ENCODE measurements around the gene RALGPS2. TPM values are rescaled to one million over a fixed set of nuclear protein-coding genes. Genes with fewer than 3 reads are reported as not detected.

Gene RALGPS2
- total RNA-seq, 1 experiment from 2014 or later = 38.0 TPM

GRCh38 chr1:178798232-178798861 is 73.3 kb downstream of the RALGPS2 start:
- DNase-seq (ENCODE audit: low spot score) (no peak), ATAC-seq (no peak)
- no peak overlapping the region for H3K27ac Mint-ChIP-seq
- no peaks in the 10 kb centered on the region for H3K4me1 Mint-ChIP-seq
- POLR2A ChIA-PET = interaction anchor here (0.6 kb wide), 1 partner anchor 358 kb away, joined by 3 read pairs; no protein-coding TSS in a partner anchor
- no peak overlapping the region for H3K4me3 Mint-ChIP-seq
- peaks cover 11% of the 10 kb centered on the region; the same call in 1 of the 2 replicates for H3K36me3 Mint-ChIP-seq
- CTCF ChIA-PET = no interaction called here
- 0 out of 2 replicates have a peak, but pooled peaks cover 3% of the 10 kb centered on the region for H3K9me3 Mint-ChIP-seq
- H3K27me3 Mint-ChIP-seq (ENCODE audit: low read depth) = no peaks in the 10 kb centered on the region
- TF ChIP-seq ZBTB21 (CRISPR knock-in tag; IDR thresholded peaks at IDR 0.05; ENCODE audit: borderline replicate concordance) = no peak
- TF ChIP-seq, protein P1, sequence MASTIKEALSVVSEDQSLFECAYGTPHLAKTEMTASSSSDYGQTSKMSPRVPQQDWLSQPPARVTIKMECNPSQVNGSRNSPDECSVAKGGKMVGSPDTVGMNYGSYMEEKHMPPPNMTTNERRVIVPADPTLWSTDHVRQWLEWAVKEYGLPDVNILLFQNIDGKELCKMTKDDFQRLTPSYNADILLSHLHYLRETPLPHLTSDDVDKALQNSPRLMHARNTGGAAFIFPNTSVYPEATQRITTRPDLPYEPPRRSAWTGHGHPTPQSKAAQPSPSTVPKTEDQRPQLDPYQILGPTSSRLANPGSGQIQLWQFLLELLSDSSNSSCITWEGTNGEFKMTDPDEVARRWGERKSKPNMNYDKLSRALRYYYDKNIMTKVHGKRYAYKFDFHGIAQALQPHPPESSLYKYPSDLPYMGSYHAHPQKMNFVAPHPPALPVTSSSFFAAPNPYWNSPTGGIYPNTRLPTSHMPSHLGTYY (CRISPR knock-in tag; IDR thresholded peaks at IDR 0.05) = no peak
- no peak for TF ChIP-seq ZNF416 (CRISPR knock-in tag; IDR thresholded peaks at IDR 0.05)
- TF ChIP-seq ZNF138 (CRISPR knock-in tag; conservative IDR thresholded peaks at IDR 0.05) = no peak

DNA sequence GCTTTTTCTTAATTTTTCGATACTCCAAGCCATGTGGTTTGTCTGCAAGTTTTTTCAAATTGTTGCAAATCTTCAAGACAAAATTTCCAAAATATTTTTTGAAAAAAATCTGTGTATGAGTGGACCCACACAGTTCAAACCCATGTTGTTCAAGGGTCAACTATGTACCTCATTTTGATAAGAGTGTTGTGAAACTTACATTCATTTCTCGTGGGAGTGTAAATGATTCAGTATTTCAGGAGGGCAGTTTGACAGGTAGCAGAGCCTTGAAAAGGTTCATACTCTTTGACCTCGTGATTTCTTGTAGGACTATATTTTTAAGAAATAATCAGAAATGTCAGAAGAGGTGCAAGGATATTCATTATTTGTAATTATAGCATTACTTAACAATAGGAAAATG is 77.8 kb downstream of the RALGPS2 start:
- ChIA-PET POLR2A (no interaction called here), CTCF (no interaction called here)
- Mint-ChIP-seq H3K36me3 (peaks cover 10% of the 10 kb centered on the region), H3K4me1 (peaks cover 5% of the 10 kb centered on the region; the same call in 1 of the 2 replicates), H3K4me3 (no peak overlapping the region), H3K9me3 (no peaks in the 10 kb centered on the region), H3K27me3 (ENCODE audit: low read depth) (no peaks in the 10 kb centered on the region), H3K27ac (no peak overlapping the region)
- TF ChIP-seq GTF2I (CRISPR knock-in tag; conservative IDR thresholded peaks at IDR 0.05) = no peak
- TF ChIP-seq, protein P2, sequence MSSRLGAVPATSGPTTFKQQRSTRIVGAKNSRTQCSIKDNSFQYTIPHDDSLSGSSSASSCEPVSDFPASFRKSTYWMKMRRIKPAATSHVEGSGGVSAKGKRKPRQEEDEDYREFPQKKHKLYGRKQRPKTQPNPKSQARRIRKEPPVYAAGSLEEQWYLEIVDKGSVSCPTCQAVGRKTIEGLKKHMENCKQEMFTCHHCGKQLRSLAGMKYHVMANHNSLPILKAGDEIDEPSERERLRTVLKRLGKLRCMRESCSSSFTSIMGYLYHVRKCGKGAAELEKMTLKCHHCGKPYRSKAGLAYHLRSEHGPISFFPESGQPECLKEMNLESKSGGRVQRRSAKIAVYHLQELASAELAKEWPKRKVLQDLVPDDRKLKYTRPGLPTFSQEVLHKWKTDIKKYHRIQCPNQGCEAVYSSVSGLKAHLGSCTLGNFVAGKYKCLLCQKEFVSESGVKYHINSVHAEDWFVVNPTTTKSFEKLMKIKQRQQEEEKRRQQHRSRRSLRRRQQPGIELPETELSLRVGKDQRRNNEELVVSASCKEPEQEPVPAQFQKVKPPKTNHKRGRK (CRISPR knock-in tag; IDR thresholded peaks at IDR 0.05; ENCODE audit: borderline replicate concordance) = no peak
- TF ChIP-seq JUN (CRISPR knock-in tag; IDR thresholded peaks at IDR 0.05) = no peak
- TF ChIP-seq ZBTB21 (CRISPR knock-in tag; IDR thresholded peaks at IDR 0.05; ENCODE audit: borderline replicate concordance) = no peak
- TF ChIP-seq, protein P1 (CRISPR knock-in tag; IDR thresholded peaks at IDR 0.05) = no peak
- no peak for TF ChIP-seq FOXK1 (CRISPR knock-in tag; IDR thresholded peaks at IDR 0.05)
- TF ChIP-seq PRDM15 (CRISPR knock-in tag; IDR thresholded peaks at IDR 0.05) = no peak
- TF ChIP-seq MLX (CRISPR knock-in tag; IDR thresholded peaks at IDR 0.05) = no peak
- TF ChIP-seq CREM (CRISPR knock-in tag; IDR thresholded peaks at IDR 0.05) = no peak
- no peak for TF ChIP-seq MAX (CRISPR knock-in tag; IDR thresholded peaks at IDR 0.05)
- TF ChIP-seq SMAD4 (CRISPR knock-in tag; IDR thresholded peaks at IDR 0.05) = no peak
- TF ChIP-seq SMAD3 (CRISPR knock-in tag; IDR thresholded peaks at IDR 0.05; ENCODE audit: borderline replicate concordance) = no peak
- no peak for TF ChIP-seq GABPB1 (CRISPR knock-in tag; IDR thresholded peaks at IDR 0.05)
- no peak for TF ChIP-seq TCF7 (CRISPR knock-in tag; IDR thresholded peaks at IDR 0.05; ENCODE audit: low read depth)
- TF ChIP-seq NFYB (CRISPR knock-in tag; conservative IDR thresholded peaks at IDR 0.05; ENCODE audit: low read depth) = no peak
- no peak for TF ChIP-seq ZNF232 (CRISPR knock-in tag; IDR thresholded peaks at IDR 0.05)
- TF ChIP-seq, protein P3, sequence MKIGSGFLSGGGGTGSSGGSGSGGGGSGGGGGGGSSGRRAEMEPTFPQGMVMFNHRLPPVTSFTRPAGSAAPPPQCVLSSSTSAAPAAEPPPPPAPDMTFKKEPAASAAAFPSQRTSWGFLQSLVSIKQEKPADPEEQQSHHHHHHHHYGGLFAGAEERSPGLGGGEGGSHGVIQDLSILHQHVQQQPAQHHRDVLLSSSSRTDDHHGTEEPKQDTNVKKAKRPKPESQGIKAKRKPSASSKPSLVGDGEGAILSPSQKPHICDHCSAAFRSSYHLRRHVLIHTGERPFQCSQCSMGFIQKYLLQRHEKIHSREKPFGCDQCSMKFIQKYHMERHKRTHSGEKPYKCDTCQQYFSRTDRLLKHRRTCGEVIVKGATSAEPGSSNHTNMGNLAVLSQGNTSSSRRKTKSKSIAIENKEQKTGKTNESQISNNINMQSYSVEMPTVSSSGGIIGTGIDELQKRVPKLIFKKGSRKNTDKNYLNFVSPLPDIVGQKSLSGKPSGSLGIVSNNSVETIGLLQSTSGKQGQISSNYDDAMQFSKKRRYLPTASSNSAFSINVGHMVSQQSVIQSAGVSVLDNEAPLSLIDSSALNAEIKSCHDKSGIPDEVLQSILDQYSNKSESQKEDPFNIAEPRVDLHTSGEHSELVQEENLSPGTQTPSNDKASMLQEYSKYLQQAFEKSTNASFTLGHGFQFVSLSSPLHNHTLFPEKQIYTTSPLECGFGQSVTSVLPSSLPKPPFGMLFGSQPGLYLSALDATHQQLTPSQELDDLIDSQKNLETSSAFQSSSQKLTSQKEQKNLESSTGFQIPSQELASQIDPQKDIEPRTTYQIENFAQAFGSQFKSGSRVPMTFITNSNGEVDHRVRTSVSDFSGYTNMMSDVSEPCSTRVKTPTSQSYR (CRISPR knock-in tag; IDR thresholded peaks at IDR 0.05) = no peak
- TF ChIP-seq, protein P4, sequence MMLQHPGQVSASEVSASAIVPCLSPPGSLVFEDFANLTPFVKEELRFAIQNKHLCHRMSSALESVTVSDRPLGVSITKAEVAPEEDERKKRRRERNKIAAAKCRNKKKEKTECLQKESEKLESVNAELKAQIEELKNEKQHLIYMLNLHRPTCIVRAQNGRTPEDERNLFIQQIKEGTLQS (CRISPR knock-in tag; conservative IDR thresholded peaks at IDR 0.05) = no peak
- TF ChIP-seq E2F5 (CRISPR knock-in tag; IDR thresholded peaks at IDR 0.05) = no peak
- DNase-seq (ENCODE audit: low spot score) = no peak
- ATAC-seq = no peak

Data from WTC11 (cell line).